DND-41 (cell line): Measurements from ENCODE around the gene ATXN2.
"Not testable (repeated sequence)": the region's sequence is repeated elsewhere in the genome, so short reads cannot be mapped to it uniquely, and the experiment has no call there.

Source experiments
- ATAC-seq: fragments of 200-7000 bp; cut with Tn5 transposase; 3 replicates; pipeline ENCODE4 v1.9.1; 2021; ENCODE audit warnings: low read depth; ENCODE audit not compliant: insufficient read depth
- DNase-seq: peaks from one replicate; pipeline ENCODE4 v3.0.0-alpha.2; 2020
- H2AFZ ChIP-seq: 2 replicates; pipeline ENCODE4 v1.6.0; 2012; ENCODE audit warnings: low read depth, low read length
- H3K27ac ChIP-seq: 2 replicates; pipeline ENCODE4 v1.5.1; 2012; ENCODE audit warnings: low read length, inconsistent platforms
- H3K27me3 ChIP-seq: fragments of 200-600 bp; sonication (generic); 2 replicates; pipeline ENCODE4 v1.6.0; 2012; ENCODE audit warnings: low read length, mild to moderate bottlenecking, inconsistent platforms; ENCODE audit not compliant: insufficient read depth, poor library complexity
- H3K36me3 ChIP-seq: 2 replicates; pipeline ENCODE4 v1.5.1; 2012; ENCODE audit warnings: low read length, inconsistent platforms; ENCODE audit not compliant: insufficient read depth
- H3K4me1 ChIP-seq: 2 replicates; pipeline ENCODE4 v1.5.1; 2012; ENCODE audit warnings: mild to moderate bottlenecking, low read length; ENCODE audit not compliant: insufficient read depth
- H3K4me2 ChIP-seq: 2 replicates; pipeline ENCODE4 v1.6.0; 2012; ENCODE audit warnings: mild to moderate bottlenecking, moderate library complexity, low read length, inconsistent platforms; ENCODE audit not compliant: insufficient read depth
- H3K4me3 ChIP-seq, 2 experiments: fragments of 200-600 bp in 1 of 2; shearing (Covaris generic) in 1 of 2; 2 replicates each; pipeline ENCODE4 v1.5.1; 2012 to 2016; ENCODE audit warnings: inconsistent platforms in 2 of 2, low read length in 2 of 2, mild to moderate bottlenecking in 2 of 2, low read depth in 1 of 2, moderate library complexity in 1 of 2
- H3K79me2 ChIP-seq: 2 replicates; pipeline ENCODE4 v1.6.0; 2012; ENCODE audit warnings: low read length, inconsistent platforms; ENCODE audit not compliant: insufficient read depth
- H3K9ac ChIP-seq: 2 replicates; pipeline ENCODE4 v1.6.0; 2012; ENCODE audit warnings: low read depth, mild to moderate bottlenecking, inconsistent platforms, low read length, moderate library complexity
- H3K9me3 ChIP-seq: 2 replicates; pipeline ENCODE4 v1.5.1; 2012; ENCODE audit warnings: low read length, moderate library complexity, mild to moderate bottlenecking, inconsistent platforms; ENCODE audit not compliant: insufficient read depth, severe bottlenecking
- H4K20me1 ChIP-seq: 2 replicates; pipeline ENCODE4 v1.6.0; 2012; ENCODE audit warnings: low read length; ENCODE audit not compliant: insufficient read depth
- CTCF ChIP-seq: IDR thresholded peaks from 2 replicates; pipeline ENCODE4 v1.5.1; 2012; ENCODE audit warnings: borderline replicate concordance, low read length, moderate library complexity, mild to moderate bottlenecking; ENCODE audit not compliant: poor library complexity, severe bottlenecking; ENCODE audit errors: extremely low read depth
- EZH2 ChIP-seq: IDR thresholded peaks from 3 replicates; pipeline ENCODE4 v1.6.1; 2012; ENCODE audit warnings: borderline replicate concordance, low read depth, mild to moderate bottlenecking, moderate library complexity, low read length, inconsistent platforms; ENCODE audit not compliant: severe bottlenecking

ATXN2 gene

GRCh38 chr12:111607239-111607638, 8.1 kb upstream of the ATXN2 start:
- no peaks in the 10 kb centered on the region for H3K9me3 ChIP-seq
- ATAC-seq = no peak
- H3K27me3 ChIP-seq = no peaks in the 10 kb centered on the region
- DNase-seq = no peak
- TF ChIP-seq EZH2 (no peak), CTCF (peak; percentile 21)
- no peaks in the 10 kb centered on the region for H3K36me3 ChIP-seq
- no peak overlapping the region for H3K4me3 ChIP-seq
- H3K9ac ChIP-seq = no peak overlapping the region
- no peaks in the 10 kb centered on the region for H3K79me2 ChIP-seq
- no peaks in the 10 kb centered on the region for H4K20me1 ChIP-seq
- H2AFZ ChIP-seq = 0 out of 2 replicates have a peak overlapping the region, but pooled peaks have one; percentile 25
- no peaks in the 10 kb centered on the region for H3K4me1 ChIP-seq
- H3K27ac ChIP-seq = no peak overlapping the region
- no peak overlapping the region for H3K4me2 ChIP-seq

GRCh38 chr12:111606767-111607230, 7.7 kb upstream of the ATXN2 start:
- H3K79me2 ChIP-seq = no peaks in the 10 kb centered on the region
- H3K36me3 ChIP-seq = no peaks in the 10 kb centered on the region
- no peak overlapping the region for H3K27ac ChIP-seq
- H3K4me1 ChIP-seq = no peaks in the 10 kb centered on the region
- H3K9me3 ChIP-seq = no peaks in the 10 kb centered on the region
- H3K9ac ChIP-seq = no peak overlapping the region
- no peak for ATAC-seq
- TF ChIP-seq EZH2 = no peak
- TF ChIP-seq CTCF = no peak
- no peak overlapping the region for H3K4me2 ChIP-seq
- no peaks in the 10 kb centered on the region for H4K20me1 ChIP-seq
- H2AFZ ChIP-seq = no peak overlapping the region
- no peak for DNase-seq
- no peaks in the 10 kb centered on the region for H3K27me3 ChIP-seq
- H3K4me3 ChIP-seq = no peak overlapping the region

GRCh38 chr12:111605911-111606766, 7.0 kb upstream of the ATXN2 start:
- Histone ChIP-seq H3K4me3 (no peak overlapping the region), H3K36me3 (no peaks in the 10 kb centered on the region), H3K4me1 (no peaks in the 10 kb centered on the region), H3K27ac (no peak overlapping the region), H3K27me3 (no peaks in the 10 kb centered on the region), H4K20me1 (no peaks in the 10 kb centered on the region), H3K79me2 (no peaks in the 10 kb centered on the region), H3K9me3 (no peaks in the 10 kb centered on the region), H2AFZ (no peak overlapping the region), H3K4me2 (no peak overlapping the region), H3K9ac (no peak overlapping the region)
- no peak for DNase-seq
- no peak for TF ChIP-seq EZH2
- TF ChIP-seq CTCF = no peak
- no peak for ATAC-seq

- not testable (repeated sequence) for H3K9me3 ChIP-seq, H3K27me3 ChIP-seq, H3K9ac ChIP-seq, H2AFZ ChIP-seq, H3K4me2 ChIP-seq, DNase-seq, H3K36me3 ChIP-seq, H4K20me1 ChIP-seq, H3K4me3 ChIP-seq, ATAC-seq, H3K4me1 ChIP-seq, H3K27ac ChIP-seq
- peaks cover 15% of the 10 kb centered on the region for H3K79me2 ChIP-seq
These were observed 3.7 kb upstream of the ATXN2 start for GRCh38 chr12:111602857-111603256.
